ENCODE measurements around the gene KLK10. TPM values are rescaled to one million over a fixed set of nuclear protein-coding genes. Genes with fewer than 3 reads are reported as not detected.

Gene KLK10
- total RNA-seq, 4 donors from 2014 or later = 1.6 TPM; not detected in 3

DNA sequence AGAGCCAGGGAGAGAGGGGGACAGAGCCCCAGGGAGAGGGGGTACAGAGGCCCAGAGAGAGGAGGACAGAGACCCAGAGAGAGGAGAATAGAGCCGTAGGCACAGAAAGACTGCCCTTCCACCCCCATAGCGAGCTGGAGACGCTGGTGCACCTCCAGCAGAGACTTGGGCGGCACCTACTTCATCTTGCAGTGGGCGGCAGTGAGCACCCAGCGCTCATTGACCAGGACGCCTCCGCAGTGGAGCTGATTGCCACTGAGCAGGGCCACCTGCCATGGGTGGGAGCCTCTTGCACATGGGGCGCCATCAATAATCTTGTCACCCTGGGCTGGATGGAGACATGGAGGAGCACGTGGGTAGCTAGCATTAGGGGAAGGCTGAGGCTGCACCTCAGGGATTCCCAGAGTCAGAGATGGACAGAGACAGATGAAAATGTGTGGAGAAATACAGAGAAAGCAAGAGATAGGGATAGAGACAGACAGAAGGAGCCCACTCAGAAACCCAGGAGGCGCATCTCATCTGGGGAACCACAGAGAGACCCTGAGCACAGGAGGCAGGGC lies 37.8 kb downstream of the KLK10 start:
- intact Hi-C loops (cut with DNase I; ENCODE audit: low total_unique reads) = no loop called here
- no peak for ATAC-seq
- Histone ChIP-seq H3K4me3 (no peak overlapping the region), H3K36me3 (no peaks in the 10 kb centered on the region), H3K27ac (no peak overlapping the region), H3K27me3 (peaks cover 0 to 3% (median 0%) of the 10 kb centered on the region in 3 donors), H3K4me1 (no peaks in the 10 kb centered on the region), H3K9me3 (no peaks in the 10 kb centered on the region)
- in situ Hi-C loops (cut with MboI; ENCODE audit: low sequenced_read_pairs in 4 of 4) = no loop called here
- DNase-seq = no peak
- no peak for TF ChIP-seq POLR2A (IDR thresholded peaks at IDR 0.05)
- TF ChIP-seq, protein P1, sequence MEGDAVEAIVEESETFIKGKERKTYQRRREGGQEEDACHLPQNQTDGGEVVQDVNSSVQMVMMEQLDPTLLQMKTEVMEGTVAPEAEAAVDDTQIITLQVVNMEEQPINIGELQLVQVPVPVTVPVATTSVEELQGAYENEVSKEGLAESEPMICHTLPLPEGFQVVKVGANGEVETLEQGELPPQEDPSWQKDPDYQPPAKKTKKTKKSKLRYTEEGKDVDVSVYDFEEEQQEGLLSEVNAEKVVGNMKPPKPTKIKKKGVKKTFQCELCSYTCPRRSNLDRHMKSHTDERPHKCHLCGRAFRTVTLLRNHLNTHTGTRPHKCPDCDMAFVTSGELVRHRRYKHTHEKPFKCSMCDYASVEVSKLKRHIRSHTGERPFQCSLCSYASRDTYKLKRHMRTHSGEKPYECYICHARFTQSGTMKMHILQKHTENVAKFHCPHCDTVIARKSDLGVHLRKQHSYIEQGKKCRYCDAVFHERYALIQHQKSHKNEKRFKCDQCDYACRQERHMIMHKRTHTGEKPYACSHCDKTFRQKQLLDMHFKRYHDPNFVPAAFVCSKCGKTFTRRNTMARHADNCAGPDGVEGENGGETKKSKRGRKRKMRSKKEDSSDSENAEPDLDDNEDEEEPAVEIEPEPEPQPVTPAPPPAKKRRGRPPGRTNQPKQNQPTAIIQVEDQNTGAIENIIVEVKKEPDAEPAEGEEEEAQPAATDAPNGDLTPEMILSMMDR (IDR thresholded peaks at IDR 0.05 in 4 of 5, conservative IDR thresholded peaks at IDR 0.05 in 1 of 5) = no peak

GRCh38 chr19:50980208-50980607 lies 39.3 kb downstream of the KLK10 start:
- H3K4me3 ChIP-seq = no peak overlapping the region
- H3K4me1 ChIP-seq = no peaks in the 10 kb centered on the region
- no peak overlapping the region for H3K27ac ChIP-seq
- H3K27me3 ChIP-seq = peaks cover 0 to 3% (median 0%) of the 10 kb centered on the region in 3 donors
- no peaks in the 10 kb centered on the region for H3K9me3 ChIP-seq
- TF ChIP-seq, protein P1 (IDR thresholded peaks at IDR 0.05 in 4 of 5, conservative IDR thresholded peaks at IDR 0.05 in 1 of 5) = no peak
- ATAC-seq = no peak
- no peak for DNase-seq
- intact Hi-C loops (cut with DNase I; ENCODE audit: low total_unique reads) (no loop called here), in situ Hi-C loops (cut with MboI; ENCODE audit: low sequenced_read_pairs in 4 of 4) (no loop called here)
- H3K36me3 ChIP-seq = no peaks in the 10 kb centered on the region

GRCh38 chr19:50979758-50980157 lies 39.8 kb downstream of the KLK10 start:
- no peak for TF ChIP-seq POLR2A (IDR thresholded peaks at IDR 0.05)
- TF ChIP-seq, protein P1 (IDR thresholded peaks at IDR 0.05 in 4 of 5, conservative IDR thresholded peaks at IDR 0.05 in 1 of 5) = no peak
- H3K36me3 ChIP-seq = no peaks in the 10 kb centered on the region
- no peak overlapping the region for H3K4me3 ChIP-seq
- no peaks in the 10 kb centered on the region for H3K4me1 ChIP-seq
- H3K27ac ChIP-seq = no peak overlapping the region
- peaks cover 0 to 3% (median 0%) of the 10 kb centered on the region in 3 donors for H3K27me3 ChIP-seq
- intact Hi-C loops (cut with DNase I; ENCODE audit: low total_unique reads) = no loop called here
- no peak for DNase-seq
- ATAC-seq = no peak
- no peaks in the 10 kb centered on the region for H3K9me3 ChIP-seq
- in situ Hi-C loops (cut with MboI; ENCODE audit: low sequenced_read_pairs in 4 of 4) = no loop called here

DNA sequence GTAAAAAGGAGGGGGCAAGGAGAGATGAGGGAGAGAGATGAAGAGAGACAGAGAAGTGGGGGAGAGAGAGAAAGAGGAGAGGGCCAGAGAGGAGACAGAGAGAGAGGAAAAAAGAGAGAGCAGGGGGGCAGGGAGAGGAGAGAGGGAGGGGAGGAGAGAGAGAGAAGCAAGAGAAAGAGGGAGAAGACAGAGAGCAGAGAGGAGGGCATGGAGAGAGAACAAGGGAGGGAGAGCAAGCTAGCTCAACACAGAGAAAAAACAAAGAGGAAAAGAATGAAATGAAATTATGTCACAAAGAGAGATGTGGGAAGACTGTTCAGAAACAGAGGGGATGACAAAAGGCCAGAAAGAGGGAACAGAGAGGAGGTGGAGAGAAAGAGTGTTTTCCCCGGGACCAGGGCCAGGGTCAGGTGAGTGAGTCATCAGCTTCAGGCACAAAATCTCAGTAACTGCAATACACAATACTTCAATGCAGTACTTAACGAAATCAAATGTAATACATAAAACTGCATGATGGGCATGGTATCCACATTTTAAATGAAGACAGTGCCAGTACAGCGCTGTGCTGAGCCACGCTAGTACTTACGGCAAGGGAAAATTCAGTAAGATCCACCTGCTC lies 40.6 kb downstream of the KLK10 start:
- no peaks in the 10 kb centered on the region for H3K9me3 ChIP-seq
- TF ChIP-seq, protein P1 (IDR thresholded peaks at IDR 0.05 in 4 of 5, conservative IDR thresholded peaks at IDR 0.05 in 1 of 5) = no peak
- TF ChIP-seq POLR2A (IDR thresholded peaks at IDR 0.05) = no peak
- no peak for DNase-seq
- ATAC-seq = no peak
- H3K4me3 ChIP-seq = no peak overlapping the region
- intact Hi-C loops (cut with DNase I; ENCODE audit: low total_unique reads) (no loop called here), in situ Hi-C loops (cut with MboI; ENCODE audit: low sequenced_read_pairs in 4 of 4) (no loop called here)
- no peak overlapping the region for H3K27ac ChIP-seq
- no peaks in the 10 kb centered on the region for H3K4me1 ChIP-seq
- H3K27me3 ChIP-seq = peaks cover 0 to under 1% (median 0%) of the 10 kb centered on the region in 3 donors
- H3K36me3 ChIP-seq = no peaks in the 10 kb centered on the region
